ENCODE measurements around the gene MYO18A. TPM values are rescaled to one million over a fixed set of nuclear protein-coding genes. Genes with fewer than 3 reads are reported as not detected.
A peak's percentile ranks its signal among the peaks of the same experiment; 100 is the strongest.

The MYO18A gene
- total RNA-seq, 1 experiment from 2014 or later, result 37.2 TPM

DNA sequence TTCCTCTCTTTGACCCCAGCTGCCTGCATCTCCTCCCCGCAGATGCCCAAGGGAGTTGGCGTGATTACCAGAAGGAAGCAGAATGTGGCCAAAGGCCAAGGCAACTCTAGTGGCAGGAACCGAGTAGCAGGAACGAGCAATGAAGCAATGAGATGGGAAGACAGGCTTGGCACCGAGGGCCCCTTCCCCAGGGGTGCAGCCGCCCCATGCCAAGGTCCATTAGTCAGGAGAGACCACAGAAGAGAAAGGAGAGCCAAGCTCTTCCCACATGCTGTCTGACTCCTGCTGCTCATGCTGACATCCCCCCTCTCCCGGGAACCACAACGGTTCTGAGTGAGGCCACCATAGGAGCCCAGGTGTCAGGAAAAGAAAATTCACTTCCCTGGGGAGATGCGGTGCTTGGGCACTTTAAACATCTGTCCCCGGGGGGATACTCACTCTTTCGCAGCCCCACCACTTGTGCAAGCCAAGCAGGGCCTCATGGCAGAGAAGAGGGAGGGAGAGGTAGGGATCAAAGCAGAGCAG lies 67.4 kb downstream of the MYO18A start:
- CTCF ChIA-PET, result interaction anchor here (0.7 to 7.9 kb wide), 5 partner anchors 11 to 469 kb away, joined by 3 to 225 read pairs (median 6); no protein-coding TSS in a partner anchor
- intact Hi-C loops (cut with micrococcal nuclease), result loop anchor here (1.0 to 10.0 kb wide), 3 partner anchors 148 to 386 kb away; partner anchors contain the start of genes NEK8 and TLCD1
- H3K36me3 ChIP-seq (ENCODE audit: control insufficient read depth in 1 of 2, insufficient read depth in 2 of 2, low read length in 2 of 2), result 0 out of 4 replicates have a peak, but pooled peaks cover 2 to 10% of the 10 kb centered on the region in 2 experiments
- H3K9me3 ChIP-seq (ENCODE audit: control insufficient read depth in 1 of 2, insufficient read depth in 1 of 2, low read depth in 1 of 2, low read length in 2 of 2), result no peaks in the 10 kb centered on the region
- POLR2A ChIA-PET, result interaction anchor here (1.3 kb wide), 1 partner anchor 147 kb away, joined by 6 read pairs; no protein-coding TSS in a partner anchor
- H3K27ac ChIP-seq (ENCODE audit: low read depth, low read length), result no peak overlapping the region
- H3K4me2 ChIP-seq (ENCODE audit: low read length), result no peak overlapping the region
- no peaks in the 10 kb centered on the region; the same call in 1 of the 2 replicates for H4K20me1 ChIP-seq (ENCODE audit: insufficient read depth)
- no peak for DNase-seq (ENCODE audit: low read depth, low spot score)
- no peaks in the 10 kb centered on the region for H3K79me2 ChIP-seq (ENCODE audit: insufficient read depth, low read length)
- TF ChIP-seq SP1 (IDR thresholded peaks at IDR 0.05; ENCODE audit: low read depth) (no peak), TCF7L2 (IDR thresholded peaks at IDR 0.05; ENCODE audit: borderline replicate concordance, extremely low read depth, insufficient read depth, insufficient read length) (no peak), CBX3 (IDR thresholded peaks at IDR 0.05; ENCODE audit: low read depth) (no peak), EZH2phosphoT487 (IDR thresholded peaks at IDR 0.05; ENCODE audit: borderline replicate concordance) (no peak), SRF (IDR thresholded peaks at IDR 0.05; ENCODE audit: low read depth) (no peak), RAD21 (IDR thresholded peaks at IDR 0.05; ENCODE audit: low read depth) (no peak), ELF1 (IDR thresholded peaks at IDR 0.05; ENCODE audit: borderline replicate concordance, low read depth) (no peak)
- H3K9me2 ChIP-seq (ENCODE audit: insufficient read depth), result no peaks in the 10 kb centered on the region
- no peak for ATAC-seq
- H3K9ac ChIP-seq (ENCODE audit: low read length), result no peak overlapping the region
- H2AFZ ChIP-seq (ENCODE audit: low read depth, low read length, poor library complexity, severe bottlenecking), result no peak overlapping the region
- peaks cover 8 to 21% of the 10 kb centered on the region in 2 experiments for H3K4me1 ChIP-seq (ENCODE audit: control insufficient read depth in 1 of 2, insufficient read depth in 2 of 2, low read length in 2 of 2)
- H3K27me3 ChIP-seq (ENCODE audit: insufficient read depth, low read length), result no peaks in the 10 kb centered on the region
- H3K4me3 ChIP-seq (replicated peaks in 1 of 2; ENCODE audit: low read depth in 1 of 2, low read length in 2 of 2), result no peak overlapping the region
- no TSS peak for BruUV-seq (replicated peaks)
- RAD21 ChIA-PET (ENCODE audit: low non-redundant PET in 1 of 2, low total read pairs in 2 of 2, uncharacterized antibody in 2 of 2, unreplicated experiment in 2 of 2), result interaction anchor here (1.5 to 1.6 kb wide), 3 partner anchors 147 kb away, joined by 9 to 25 read pairs (median 13); no protein-coding TSS in a partner anchor

DNA sequence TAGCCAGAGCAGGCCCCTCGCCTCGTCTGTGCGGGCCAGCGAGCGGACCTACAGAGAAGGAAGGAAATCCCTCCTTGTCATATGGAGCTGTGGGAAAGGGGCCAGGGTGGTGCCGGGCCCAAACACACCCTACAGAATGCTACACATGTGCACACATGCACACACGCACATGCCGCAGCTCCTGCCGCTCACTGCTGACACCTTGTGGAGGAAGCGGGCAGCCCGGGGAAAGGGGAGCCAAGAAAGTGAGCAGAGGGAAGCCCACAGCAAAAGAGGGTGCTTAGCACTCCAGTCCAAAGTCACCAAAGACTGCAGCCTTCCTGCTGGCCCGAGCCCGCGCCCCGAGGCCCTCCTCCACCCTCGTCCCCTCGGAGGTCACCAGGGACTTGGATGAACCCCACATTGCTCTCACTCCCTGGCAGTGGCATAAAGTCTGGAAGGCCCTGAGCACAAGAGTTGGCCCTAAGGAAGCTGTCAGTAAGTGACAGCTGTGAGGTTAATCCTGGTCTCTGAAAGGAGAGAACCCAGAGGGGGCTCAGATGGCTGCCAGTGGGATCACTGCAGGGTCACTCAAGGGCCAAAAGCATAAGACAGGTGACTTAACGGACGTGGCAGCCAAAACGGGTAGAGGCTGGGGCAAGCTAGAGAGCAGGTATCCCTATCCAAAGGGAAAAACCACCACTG lies 68.2 kb downstream of the MYO18A start:
- Histone ChIP-seq H3K36me3 (ENCODE audit: control insufficient read depth in 1 of 2, insufficient read depth in 2 of 2, low read length in 2 of 2) (0 out of 4 replicates have a peak, but pooled peaks cover 2 to 10% of the 10 kb centered on the region in 2 experiments), H2AFZ (ENCODE audit: low read depth, low read length, poor library complexity, severe bottlenecking) (no peak overlapping the region), H3K9ac (ENCODE audit: low read length) (peak overlapping the region; percentile 27; the same call in 1 of the 2 replicates), H3K4me1 (ENCODE audit: control insufficient read depth in 1 of 2, insufficient read depth in 2 of 2, low read length in 2 of 2) (peaks cover 15 to 28% of the 10 kb centered on the region in 2 experiments), H4K20me1 (ENCODE audit: insufficient read depth) (no peaks in the 10 kb centered on the region; the same call in 1 of the 2 replicates), H3K79me2 (ENCODE audit: insufficient read depth, low read length) (no peaks in the 10 kb centered on the region), H3K4me3 (replicated peaks in 1 of 2; ENCODE audit: low read depth in 1 of 2, low read length in 2 of 2) (no peak overlapping the region), H3K27me3 (ENCODE audit: insufficient read depth, low read length) (no peaks in the 10 kb centered on the region), H3K27ac (ENCODE audit: low read depth, low read length) (0 out of 2 replicates have a peak overlapping the region, but pooled peaks have one; percentile 12), H3K9me3 (ENCODE audit: control insufficient read depth in 1 of 2, insufficient read depth in 1 of 2, low read depth in 1 of 2, low read length in 2 of 2) (no peaks in the 10 kb centered on the region), H3K9me2 (ENCODE audit: insufficient read depth) (no peaks in the 10 kb centered on the region), H3K4me2 (ENCODE audit: low read length) (no peak overlapping the region)
- ATAC-seq (peak; percentile 77), DNase-seq (ENCODE audit: low read depth, low spot score) (no peak)
- RAD21 ChIA-PET (ENCODE audit: low non-redundant PET in 1 of 2, low total read pairs in 2 of 2, uncharacterized antibody in 2 of 2, unreplicated experiment in 2 of 2), result interaction anchor here (1.5 to 1.6 kb wide), 2 partner anchors 146 to 147 kb away, joined by 13 to 25 read pairs; no protein-coding TSS in a partner anchor
- CTCF ChIA-PET, result interaction anchor here (0.6 to 7.9 kb wide), 11 partner anchors 11 to 468 kb away, joined by 3 to 225 read pairs (median 3); no protein-coding TSS in a partner anchor
- POLR2A ChIA-PET, result interaction anchor here (1.3 kb wide), 1 partner anchor 146 kb away, joined by 6 read pairs; no protein-coding TSS in a partner anchor
- TF ChIP-seq EZH2 (IDR thresholded peaks at IDR 0.05) (no peak), CBX3 (IDR thresholded peaks at IDR 0.05; ENCODE audit: low read depth) (no peak), RAD21 (IDR thresholded peaks at IDR 0.05; ENCODE audit: low read depth) (peak; percentile 75), EZH2phosphoT487 (IDR thresholded peaks at IDR 0.05; ENCODE audit: borderline replicate concordance) (no peak), POLR2A (IDR thresholded peaks at IDR 0.05; ENCODE audit: borderline replicate concordance, extremely low read depth, insufficient read depth, insufficient read length) (no peak)
- TF ChIP-seq, protein P1, sequence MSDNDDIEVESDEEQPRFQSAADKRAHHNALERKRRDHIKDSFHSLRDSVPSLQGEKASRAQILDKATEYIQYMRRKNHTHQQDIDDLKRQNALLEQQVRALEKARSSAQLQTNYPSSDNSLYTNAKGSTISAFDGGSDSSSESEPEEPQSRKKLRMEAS (IDR thresholded peaks at IDR 0.05), result peak; percentile 80; the same call in 1 of the 2 replicates
- TF ChIP-seq, protein P2, sequence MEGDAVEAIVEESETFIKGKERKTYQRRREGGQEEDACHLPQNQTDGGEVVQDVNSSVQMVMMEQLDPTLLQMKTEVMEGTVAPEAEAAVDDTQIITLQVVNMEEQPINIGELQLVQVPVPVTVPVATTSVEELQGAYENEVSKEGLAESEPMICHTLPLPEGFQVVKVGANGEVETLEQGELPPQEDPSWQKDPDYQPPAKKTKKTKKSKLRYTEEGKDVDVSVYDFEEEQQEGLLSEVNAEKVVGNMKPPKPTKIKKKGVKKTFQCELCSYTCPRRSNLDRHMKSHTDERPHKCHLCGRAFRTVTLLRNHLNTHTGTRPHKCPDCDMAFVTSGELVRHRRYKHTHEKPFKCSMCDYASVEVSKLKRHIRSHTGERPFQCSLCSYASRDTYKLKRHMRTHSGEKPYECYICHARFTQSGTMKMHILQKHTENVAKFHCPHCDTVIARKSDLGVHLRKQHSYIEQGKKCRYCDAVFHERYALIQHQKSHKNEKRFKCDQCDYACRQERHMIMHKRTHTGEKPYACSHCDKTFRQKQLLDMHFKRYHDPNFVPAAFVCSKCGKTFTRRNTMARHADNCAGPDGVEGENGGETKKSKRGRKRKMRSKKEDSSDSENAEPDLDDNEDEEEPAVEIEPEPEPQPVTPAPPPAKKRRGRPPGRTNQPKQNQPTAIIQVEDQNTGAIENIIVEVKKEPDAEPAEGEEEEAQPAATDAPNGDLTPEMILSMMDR (IDR thresholded peaks at IDR 0.05 in 2 of 3, conservative IDR thresholded peaks at IDR 0.05 in 1 of 3; ENCODE audit: borderline replicate concordance in 1 of 3, insufficient read depth in 1 of 3, low read depth in 2 of 3, low read length in 2 of 3), result peak; percentile 79 to 97 (median 95)
- BruUV-seq (replicated peaks), result no TSS peak
- intact Hi-C loops (cut with micrococcal nuclease), result loop anchor here (1.0 to 10.0 kb wide), 3 partner anchors 147 to 385 kb away; partner anchors contain the start of genes NEK8 and TLCD1

All from HCT116 (cell line).